NCI-H2107 (cell line): ENCODE data around the gene KLRF1.
"Not testable (repeated sequence)": the region's sequence is repeated elsewhere in the genome, so short reads cannot be mapped to it uniquely, and the experiment has no call there.

Source experiments
- DNase-seq: peaks from one replicate; lab custom pipeline; 2025; lab: John Stamatoyannopoulos, UW

The KLRF1 gene

GRCh38 chr12:9870286-9870866, 43.1 kb downstream of the KLRF1 start:
- DNase-seq = no peak

DNA sequence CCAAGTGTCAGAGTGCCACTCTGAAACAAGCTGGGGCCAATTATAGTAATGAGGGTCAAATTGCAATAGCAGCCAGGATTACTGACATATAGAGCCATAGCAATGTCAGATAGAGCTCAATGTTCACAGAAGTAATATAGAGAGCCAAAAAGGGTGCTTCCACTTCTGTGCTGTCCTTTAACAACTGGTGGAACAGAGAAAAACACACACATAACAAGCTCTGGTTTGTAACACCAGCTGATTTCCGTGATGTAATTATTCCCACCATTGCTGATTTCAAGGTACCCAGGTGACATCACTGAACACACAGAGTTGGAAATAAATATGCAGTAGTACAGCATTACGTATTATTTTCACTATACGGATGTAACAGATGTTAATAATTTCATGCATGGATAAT, 44.9 kb downstream of the KLRF1 start:
- DNase-seq = no peak

DNA sequence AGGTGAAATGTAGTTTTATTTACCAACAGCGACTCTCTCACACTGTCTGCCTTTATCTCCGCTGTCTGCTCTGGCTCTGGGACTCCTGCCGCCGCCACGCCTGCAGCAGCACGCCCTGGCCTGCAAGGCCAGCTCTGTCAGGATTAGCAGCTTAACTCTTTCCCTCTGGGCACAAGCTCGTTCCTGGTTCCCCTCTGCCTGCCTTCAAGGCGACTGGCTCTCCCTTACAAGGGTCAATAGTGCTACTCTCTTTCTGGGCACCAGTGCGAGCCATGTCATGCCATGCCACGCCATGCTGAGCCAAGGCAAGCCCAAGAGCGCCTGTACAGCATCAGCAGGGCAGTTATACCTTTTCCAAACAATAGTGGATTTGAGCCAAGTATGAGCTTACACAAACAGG, 45.5 kb downstream of the KLRF1 start:
- DNase-seq = no peak

DNA sequence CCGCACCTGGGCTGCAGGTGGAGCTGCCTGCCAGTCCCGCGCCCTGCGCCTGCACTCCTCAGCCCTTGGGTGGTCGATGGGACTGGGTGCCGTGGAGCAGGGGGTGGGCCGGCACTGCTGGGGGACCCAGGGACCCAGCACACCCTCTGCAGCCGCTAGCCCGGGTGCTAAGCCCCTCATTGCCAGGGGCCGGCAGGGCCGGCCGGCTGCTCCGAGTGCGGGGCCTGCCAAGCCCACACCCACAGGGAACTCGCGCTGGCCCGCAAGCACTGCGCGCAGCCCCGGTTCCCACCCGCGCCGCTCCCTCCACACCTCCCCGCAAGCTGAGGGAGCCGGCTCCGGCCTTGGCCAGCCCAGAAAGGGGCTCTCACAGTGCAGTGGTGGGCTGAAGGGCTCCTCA, 48.8 kb downstream of the KLRF1 start:
- not testable (repeated sequence) for DNase-seq

GRCh38 chr12:9880532-9881078, 53.3 kb downstream of the KLRF1 start:
- DNase-seq = no peak

DNA sequence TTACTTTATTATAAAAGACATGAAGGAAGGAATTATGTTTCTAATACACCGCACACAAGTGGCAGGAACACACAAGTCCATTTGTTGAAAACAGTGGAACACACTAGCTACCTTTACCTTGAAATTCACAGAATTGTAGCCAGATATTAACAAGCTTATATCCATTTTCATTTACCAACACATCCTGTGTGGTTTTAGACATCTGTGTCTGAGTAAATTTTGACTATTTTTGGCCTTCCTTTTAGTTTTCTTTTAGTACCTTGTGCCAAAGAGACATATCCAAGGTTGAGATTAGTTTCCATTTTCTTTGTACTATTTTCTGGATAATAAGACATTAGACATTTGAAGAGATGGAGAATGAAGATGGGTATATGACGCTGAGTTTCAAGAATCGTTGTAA, 54.0 kb downstream of the KLRF1 start, which contains the start of gene KLRF2:
TSS of gene KLRF2 (plus strand) at position 244 of the 400 bp plus-strand sequence. CDS start at position 351, 107 bp downstream.
- DNase-seq = no peak

GRCh38 chr12:9881988-9882387, 54.7 kb downstream of the KLRF1 start:
- no peak for DNase-seq

GRCh38 chr12:9883175-9883574, 55.9 kb downstream of the KLRF1 start:
- no peak for DNase-seq

DNA sequence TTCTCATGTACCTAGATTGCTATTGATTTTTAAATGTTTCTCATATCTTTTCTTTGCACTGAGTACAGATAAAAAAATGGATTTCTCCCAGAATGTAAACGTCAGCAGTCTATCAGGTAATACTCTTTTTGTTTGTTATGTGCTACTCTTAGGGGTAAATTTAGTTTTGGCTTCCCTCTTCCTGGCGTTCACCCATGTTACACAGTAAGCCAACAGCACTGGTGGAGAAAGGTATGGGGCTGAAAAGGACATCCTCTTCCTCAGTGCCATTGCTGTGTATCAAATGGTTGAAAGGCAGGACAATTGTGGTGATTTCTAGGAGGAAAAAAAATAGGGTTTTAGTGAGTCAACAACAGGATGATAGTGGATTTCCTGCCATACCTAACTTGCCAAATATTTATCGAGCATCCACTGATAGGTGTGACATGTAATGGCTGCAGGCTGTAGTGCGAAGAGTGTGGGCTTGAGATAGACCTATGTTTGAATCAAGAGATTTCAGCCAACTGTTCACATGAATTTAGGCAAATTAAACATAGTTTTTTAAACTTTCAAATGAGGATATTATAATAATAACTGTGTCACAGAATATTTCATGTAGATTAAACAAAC, 61.5 kb downstream of the KLRF1 start:
- DNase-seq = no peak
